GM19372 (cell line): ENCODE data around the gene FLACC1.
"Not testable (repeated sequence)": the region's sequence is repeated elsewhere in the genome, so short reads cannot be mapped to it uniquely, and the experiment has no call there.

Experiments used
- ATAC-seq: cut with Tn5 transposase; IDR thresholded peaks from one replicate; pipeline ENCODE4 v1.9.1; 2021; ENCODE audit warnings: mild to moderate bottlenecking, low read depth, moderate library complexity; ENCODE audit not compliant: unreplicated experiment

Gene FLACC1

GRCh38 chr2:201357221-201357620 is at the start of gene FLACC1:
Gene FLACC1 (minus strand): TSS chr2:201357345. CDS start chr2:201351404, 5,941 bp downstream.
- ATAC-seq, result no peak

GRCh38 chr2:201406077-201406662 is 49.0 kb upstream of the FLACC1 start:
- ATAC-seq, result no peak

- no peak for ATAC-seq
Measured at GRCh38 chr2:201404699-201405280, 47.6 kb upstream of the FLACC1 start.

- no peak for ATAC-seq
Measured at GRCh38 chr2:201403880-201404279, 46.7 kb upstream of the FLACC1 start.

GRCh38 chr2:201402651-201403562 is 45.8 kb upstream of the FLACC1 start:
- no peak for ATAC-seq

- no peak for ATAC-seq
Measured at GRCh38 chr2:201401815-201402214, 44.7 kb upstream of the FLACC1 start.

- no peak for ATAC-seq
Measured at GRCh38 chr2:201396595-201396994, 39.5 kb upstream of the FLACC1 start.

- ATAC-seq, result no peak
Measured at GRCh38 chr2:201383136-201383535, 26.0 kb upstream of the FLACC1 start.

- ATAC-seq, result no peak
Measured at GRCh38 chr2:201378496-201379397, 21.6 kb upstream of the FLACC1 start.

- no peak for ATAC-seq
Measured at GRCh38 chr2:201377218-201377617, 20.1 kb upstream of the FLACC1 start.

GRCh38 chr2:201369775-201370174 is 12.6 kb upstream of the FLACC1 start:
- ATAC-seq, result no peak

- not testable (repeated sequence) for ATAC-seq
Measured at GRCh38 chr2:201369318-201369717, 12.2 kb upstream of the FLACC1 start.

GRCh38 chr2:201366146-201366545 is 9.0 kb upstream of the FLACC1 start:
- ATAC-seq, result no peak

GRCh38 chr2:201363857-201364560 is 6.9 kb upstream of the FLACC1 start:
- ATAC-seq, result no peak

- no peak for ATAC-seq
Measured at GRCh38 chr2:201362396-201362795, 5.3 kb upstream of the FLACC1 start.

GRCh38 chr2:201361078-201361733 is 4.1 kb upstream of the FLACC1 start:
- no peak for ATAC-seq

- ATAC-seq, result no peak
Measured at GRCh38 chr2:201360256-201360655, 3.1 kb upstream of the FLACC1 start.

- ATAC-seq, result no peak
Measured at GRCh38 chr2:201358684-201359083, 1.5 kb upstream of the FLACC1 start.

- ATAC-seq, result no peak
Measured at GRCh38 chr2:201353116-201353515, 4.0 kb downstream of the FLACC1 start.
